ENCODE results near the gene OR2L2.

OR2L2 gene, protein sequence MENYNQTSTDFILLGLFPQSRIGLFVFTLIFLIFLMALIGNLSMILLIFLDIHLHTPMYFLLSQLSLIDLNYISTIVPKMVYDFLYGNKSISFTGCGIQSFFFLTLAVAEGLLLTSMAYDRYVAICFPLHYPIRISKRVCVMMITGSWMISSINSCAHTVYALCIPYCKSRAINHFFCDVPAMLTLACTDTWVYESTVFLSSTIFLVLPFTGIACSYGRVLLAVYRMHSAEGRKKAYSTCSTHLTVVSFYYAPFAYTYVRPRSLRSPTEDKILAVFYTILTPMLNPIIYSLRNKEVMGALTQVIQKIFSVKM

DNA sequence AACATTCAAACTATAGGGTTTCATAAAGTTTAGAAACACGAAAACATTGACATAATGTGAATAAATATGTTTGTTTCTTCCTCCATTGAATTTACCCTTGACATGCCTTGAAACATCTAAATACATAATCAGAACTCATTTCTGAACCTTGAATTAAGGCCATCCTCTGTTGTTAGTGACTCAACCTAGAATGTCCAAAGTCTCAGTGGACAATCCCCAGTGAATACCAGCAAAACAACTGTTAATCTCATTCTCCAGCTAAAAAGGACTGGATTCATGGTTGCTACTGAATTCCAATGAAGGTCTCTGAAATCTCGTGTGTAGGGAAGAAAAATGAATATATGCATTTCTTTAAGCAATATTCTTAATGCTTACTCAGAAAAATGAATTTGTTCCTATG lies at the start of gene OR2L2:
Gene OR2L2 (plus strand): TSS at position 301 of the 400 bp plus-strand sequence. CDS start 8,198 bp downstream, outside the sequence.
- peaks cover 4% of the 10 kb centered on the region for H3K9me3 ChIP-seq (ENCODE audit: control insufficient read depth, low read length)
- no peaks in the 10 kb centered on the region for H3K27me3 ChIP-seq (replicated peaks; ENCODE audit: control insufficient read depth, insufficient read depth, low read length)
- no peak within 1 kb of the TSS for H3K4me3 ChIP-seq (ENCODE audit: low read length)
- no peak for DNase-seq (ENCODE audit: low read depth)
- H3K4me1 ChIP-seq (ENCODE audit: control insufficient read depth, insufficient read depth, low read length) = no peaks in the 10 kb centered on the region
- no peaks in the 10 kb centered on the region for H3K36me3 ChIP-seq (ENCODE audit: control insufficient read depth, insufficient read depth, low read length, severe bottlenecking)
- no peak within 1 kb of the TSS for H3K9ac ChIP-seq (ENCODE audit: low read length)

DNA sequence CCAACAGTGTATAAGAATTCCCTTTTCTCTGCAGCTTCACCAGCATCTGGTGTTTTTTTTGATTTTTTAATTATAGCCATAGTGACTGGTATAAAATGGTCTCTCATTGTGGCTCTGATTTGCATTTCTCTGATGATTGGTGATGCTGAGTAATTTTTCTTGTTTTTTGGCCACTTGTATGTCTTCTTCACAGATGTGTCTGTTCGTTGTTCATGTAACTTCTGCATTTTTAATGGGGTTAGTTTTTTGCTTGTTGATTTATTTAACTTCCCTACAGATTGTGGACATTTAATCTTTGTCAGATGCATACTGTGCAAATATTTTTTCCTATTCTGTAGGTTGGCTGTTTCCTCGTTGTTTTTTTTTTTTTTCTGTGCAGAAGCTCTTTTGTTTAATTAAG lies 36.9 kb upstream of the OR2L2 start:
- H3K27me3 ChIP-seq (replicated peaks; ENCODE audit: control insufficient read depth, insufficient read depth, low read length) = no peaks in the 10 kb centered on the region
- no peak for DNase-seq (ENCODE audit: low read depth)
- H3K36me3 ChIP-seq (ENCODE audit: control insufficient read depth, insufficient read depth, low read length, severe bottlenecking) = no peaks in the 10 kb centered on the region
- peaks cover 5% of the 10 kb centered on the region for H3K9me3 ChIP-seq (ENCODE audit: control insufficient read depth, low read length)
- no peaks in the 10 kb centered on the region for H3K4me1 ChIP-seq (ENCODE audit: control insufficient read depth, insufficient read depth, low read length)
- H3K9ac ChIP-seq (ENCODE audit: low read length) = no peak overlapping the region
- no peak overlapping the region for H3K4me3 ChIP-seq (ENCODE audit: low read length)

DNA sequence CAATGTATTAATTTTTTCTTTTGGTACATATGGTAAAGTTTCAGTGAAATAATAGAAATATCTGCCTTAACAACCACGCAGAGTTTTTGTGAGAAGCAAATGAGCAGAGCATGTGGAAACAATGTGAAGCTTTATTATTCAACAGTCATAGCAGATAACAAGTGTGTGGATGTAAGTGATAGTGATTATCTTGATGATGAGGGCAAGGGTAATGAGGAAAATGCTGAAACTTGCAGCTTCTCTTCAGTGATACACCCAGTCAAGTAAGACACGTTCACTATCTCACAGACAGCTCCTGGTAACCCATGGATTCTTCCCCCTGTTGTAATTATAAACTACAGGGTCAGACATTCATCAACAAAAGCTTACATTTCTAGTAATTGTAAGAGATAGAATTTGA lies 31.1 kb upstream of the OR2L2 start:
- Histone ChIP-seq H3K4me3 (ENCODE audit: low read length) (no peak overlapping the region), H3K36me3 (ENCODE audit: control insufficient read depth, insufficient read depth, low read length, severe bottlenecking) (no peaks in the 10 kb centered on the region), H3K27me3 (replicated peaks; ENCODE audit: control insufficient read depth, insufficient read depth, low read length) (no peaks in the 10 kb centered on the region), H3K4me1 (ENCODE audit: control insufficient read depth, insufficient read depth, low read length) (no peaks in the 10 kb centered on the region), H3K9ac (ENCODE audit: low read length) (no peak overlapping the region), H3K9me3 (ENCODE audit: control insufficient read depth, low read length) (no peaks in the 10 kb centered on the region)
- DNase-seq (ENCODE audit: low read depth) = no peak

DNA sequence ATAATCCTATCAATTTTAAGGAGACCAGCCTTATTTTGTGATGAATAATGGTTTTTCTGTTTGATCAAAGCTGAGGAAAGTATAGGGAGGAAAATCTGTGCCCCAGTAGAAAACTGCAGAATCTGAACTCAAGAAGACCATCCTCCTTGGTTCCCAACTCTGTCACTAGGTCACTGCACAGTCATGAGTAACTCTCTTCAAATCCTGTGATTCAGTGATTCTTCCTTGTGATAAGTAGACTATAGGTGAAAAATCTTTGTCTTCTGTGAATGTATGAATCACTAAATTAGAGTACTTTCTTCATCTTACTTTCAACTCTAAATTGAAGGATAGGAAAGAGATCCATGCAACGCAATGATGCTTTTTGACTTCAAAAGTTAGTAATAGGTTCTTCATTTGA lies 29.7 kb upstream of the OR2L2 start:
- H3K4me3 ChIP-seq (ENCODE audit: low read length) = no peak overlapping the region
- no peaks in the 10 kb centered on the region for H3K36me3 ChIP-seq (ENCODE audit: control insufficient read depth, insufficient read depth, low read length, severe bottlenecking)
- no peak for DNase-seq (ENCODE audit: low read depth)
- no peaks in the 10 kb centered on the region for H3K4me1 ChIP-seq (ENCODE audit: control insufficient read depth, insufficient read depth, low read length)
- H3K27me3 ChIP-seq (replicated peaks; ENCODE audit: control insufficient read depth, insufficient read depth, low read length) = no peaks in the 10 kb centered on the region
- H3K9me3 ChIP-seq (ENCODE audit: control insufficient read depth, low read length) = no peaks in the 10 kb centered on the region
- H3K9ac ChIP-seq (ENCODE audit: low read length) = no peak overlapping the region

DNA sequence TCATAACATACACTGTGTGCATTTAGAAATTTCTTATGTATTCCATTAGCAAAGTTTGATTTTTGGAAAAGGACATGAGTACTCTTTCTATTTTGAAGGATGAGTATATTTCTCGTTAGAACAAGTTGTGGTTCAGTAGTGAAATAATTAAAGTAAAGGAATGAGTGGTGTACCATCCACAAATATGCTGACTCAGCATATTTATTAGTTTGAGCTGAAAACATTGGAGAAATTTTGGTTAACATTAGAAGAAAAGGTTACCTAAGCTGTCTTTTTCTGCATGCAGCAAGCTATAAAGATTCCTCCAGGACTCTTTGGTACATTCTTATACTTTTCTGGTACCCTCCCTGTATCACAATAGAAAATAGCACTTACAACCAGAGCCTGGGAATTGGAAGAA lies 22.1 kb upstream of the OR2L2 start:
- H3K4me1 ChIP-seq (ENCODE audit: control insufficient read depth, insufficient read depth, low read length) = no peaks in the 10 kb centered on the region
- H3K9me3 ChIP-seq (ENCODE audit: control insufficient read depth, low read length) = peaks cover 14% of the 10 kb centered on the region
- no peaks in the 10 kb centered on the region for H3K36me3 ChIP-seq (ENCODE audit: control insufficient read depth, insufficient read depth, low read length, severe bottlenecking)
- DNase-seq (ENCODE audit: low read depth) = no peak
- H3K9ac ChIP-seq (ENCODE audit: low read length) = no peak overlapping the region
- H3K27me3 ChIP-seq (replicated peaks; ENCODE audit: control insufficient read depth, insufficient read depth, low read length) = no peaks in the 10 kb centered on the region
- no peak overlapping the region for H3K4me3 ChIP-seq (ENCODE audit: low read length)

DNA sequence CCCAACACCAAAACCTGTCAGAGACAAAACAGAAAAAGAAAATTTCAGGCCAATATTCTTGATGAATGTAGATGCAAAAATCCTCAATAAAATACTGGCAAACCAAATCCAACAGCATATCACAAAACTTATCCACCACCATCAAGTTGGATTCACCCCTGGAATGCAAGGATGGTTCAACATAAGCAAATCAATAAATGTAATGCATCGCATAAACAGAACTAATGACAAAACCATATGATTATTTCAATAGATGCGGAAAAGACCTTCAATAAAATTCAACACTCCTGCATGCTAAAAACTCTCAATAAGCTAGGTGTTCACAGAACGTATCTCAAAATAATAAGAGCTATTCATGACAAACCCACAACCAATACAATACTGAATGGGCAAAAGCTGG lies 20.2 kb upstream of the OR2L2 start:
- Histone ChIP-seq H3K36me3 (ENCODE audit: control insufficient read depth, insufficient read depth, low read length, severe bottlenecking) (no peaks in the 10 kb centered on the region), H3K4me1 (ENCODE audit: control insufficient read depth, insufficient read depth, low read length) (no peaks in the 10 kb centered on the region), H3K4me3 (ENCODE audit: low read length) (no peak overlapping the region), H3K9ac (ENCODE audit: low read length) (no peak overlapping the region), H3K27me3 (replicated peaks; ENCODE audit: control insufficient read depth, insufficient read depth, low read length) (no peaks in the 10 kb centered on the region), H3K9me3 (ENCODE audit: control insufficient read depth, low read length) (peaks cover 14% of the 10 kb centered on the region)
- no peak for DNase-seq (ENCODE audit: low read depth)

DNA sequence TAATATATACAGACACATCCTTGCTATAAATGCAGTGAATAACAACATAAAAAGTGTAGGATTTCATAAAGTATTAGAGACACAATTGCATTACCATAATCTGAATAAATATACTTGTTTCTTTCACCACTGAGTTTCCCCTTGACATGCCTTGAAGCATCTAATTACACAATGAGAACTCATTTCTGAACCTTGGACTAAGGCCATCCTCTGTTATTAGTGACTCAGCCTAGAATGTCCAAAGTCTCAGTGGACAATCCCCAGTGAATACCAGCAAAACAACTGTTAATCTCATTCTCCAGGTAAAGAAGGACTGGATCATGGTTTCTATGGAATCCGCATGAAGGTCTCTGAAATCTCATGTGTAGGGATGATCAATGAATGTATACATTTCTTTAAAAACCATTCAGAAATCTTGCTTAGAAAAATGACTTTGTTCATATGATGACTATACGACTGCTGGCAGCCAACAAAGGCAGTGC lies 16.6 kb upstream of the OR2L2 start, which contains the start of gene OR2L5:
Gene OR2L5 (plus strand): TSS at position 432 of the 482 bp plus-strand sequence. CDS start 8,288 bp downstream, outside the sequence.
- no peak within 1 kb of the TSS for H3K4me3 ChIP-seq (ENCODE audit: low read length)
- no peak for DNase-seq (ENCODE audit: low read depth)
- no peaks in the 10 kb centered on the region for H3K27me3 ChIP-seq (replicated peaks; ENCODE audit: control insufficient read depth, insufficient read depth, low read length)
- no peak within 1 kb of the TSS for H3K9ac ChIP-seq (ENCODE audit: low read length)
- H3K36me3 ChIP-seq (ENCODE audit: control insufficient read depth, insufficient read depth, low read length, severe bottlenecking) = no peaks in the 10 kb centered on the region
- no peaks in the 10 kb centered on the region for H3K4me1 ChIP-seq (ENCODE audit: control insufficient read depth, insufficient read depth, low read length)
- H3K9me3 ChIP-seq (ENCODE audit: control insufficient read depth, low read length) = peaks cover 14% of the 10 kb centered on the region

DNA sequence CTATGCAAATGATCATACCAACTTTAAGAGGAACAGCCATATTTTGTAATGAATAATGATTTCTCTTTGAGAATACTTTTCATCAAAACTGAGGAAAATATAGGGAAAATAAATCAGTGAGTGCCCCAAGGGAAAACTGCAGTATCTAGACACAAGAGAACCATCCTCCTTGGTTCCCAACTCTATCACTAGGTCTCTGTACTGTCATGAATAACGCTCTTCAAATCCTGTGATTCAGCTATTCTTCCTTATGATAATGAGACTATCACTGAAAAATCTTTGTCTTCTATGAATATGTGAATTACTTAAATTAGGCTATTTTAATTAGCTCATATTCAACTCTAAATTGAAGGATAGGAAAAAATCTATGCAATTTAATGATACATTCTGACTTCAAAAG lies 14.1 kb upstream of the OR2L2 start:
- DNase-seq (ENCODE audit: low read depth) = no peak
- Histone ChIP-seq H3K9ac (ENCODE audit: low read length) (no peak overlapping the region), H3K36me3 (ENCODE audit: control insufficient read depth, insufficient read depth, low read length, severe bottlenecking) (no peaks in the 10 kb centered on the region), H3K4me1 (ENCODE audit: control insufficient read depth, insufficient read depth, low read length) (no peaks in the 10 kb centered on the region), H3K9me3 (ENCODE audit: control insufficient read depth, low read length) (no peaks in the 10 kb centered on the region), H3K27me3 (replicated peaks; ENCODE audit: control insufficient read depth, insufficient read depth, low read length) (no peaks in the 10 kb centered on the region), H3K4me3 (ENCODE audit: low read length) (no peak overlapping the region)

DNA sequence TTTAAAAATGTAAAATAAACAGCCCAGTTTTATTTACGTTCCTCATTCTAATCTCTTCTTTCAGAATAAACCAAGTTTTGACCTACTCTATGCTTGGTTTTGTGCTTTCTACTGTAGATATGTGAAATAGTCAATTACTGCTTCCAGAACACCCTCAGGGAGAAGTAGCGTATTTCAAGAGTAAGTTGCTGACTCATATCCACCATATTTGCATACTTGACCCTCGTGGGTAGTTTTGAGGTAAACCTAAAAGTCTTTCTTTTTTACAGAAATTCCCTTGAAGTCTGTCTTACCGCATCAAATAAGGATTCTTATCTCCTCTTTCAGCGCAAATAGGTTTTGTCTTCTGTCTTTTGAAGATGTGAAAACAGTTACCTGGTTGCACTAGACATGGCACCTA lies 15.3 kb downstream of the OR2L2 start:
- DNase-seq (ENCODE audit: low read depth) = no peak
- no peak overlapping the region for H3K4me3 ChIP-seq (ENCODE audit: low read length)
- H3K36me3 ChIP-seq (ENCODE audit: control insufficient read depth, insufficient read depth, low read length, severe bottlenecking) = no peaks in the 10 kb centered on the region
- no peaks in the 10 kb centered on the region for H3K4me1 ChIP-seq (ENCODE audit: control insufficient read depth, insufficient read depth, low read length)
- peaks cover 4% of the 10 kb centered on the region for H3K9me3 ChIP-seq (ENCODE audit: control insufficient read depth, low read length)
- no peaks in the 10 kb centered on the region for H3K27me3 ChIP-seq (replicated peaks; ENCODE audit: control insufficient read depth, insufficient read depth, low read length)
- no peak overlapping the region for H3K9ac ChIP-seq (ENCODE audit: low read length)

DNA sequence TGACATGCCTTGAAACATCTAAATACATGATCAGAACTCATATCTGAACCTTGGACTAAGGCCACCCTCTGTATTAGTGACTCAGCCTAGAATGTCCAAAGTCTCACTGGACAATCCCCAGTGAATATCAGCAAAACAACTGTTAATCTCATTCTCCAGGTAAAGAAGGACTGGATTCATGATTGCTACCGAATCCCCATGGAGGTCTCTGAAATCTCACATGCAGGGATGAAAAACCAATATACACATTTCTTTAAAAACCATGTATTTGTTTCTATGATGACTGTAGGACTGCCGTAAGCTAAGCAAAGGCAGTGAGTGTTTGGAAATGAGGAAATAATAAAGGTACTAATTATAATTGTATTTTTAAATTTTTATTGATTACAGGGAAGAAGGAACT lies 16.7 kb downstream of the OR2L2 start, which contains the start of gene OR2L3:
Gene OR2L3 (plus strand): TSS at position 301 of the 400 bp plus-strand sequence. CDS start 13,846 bp downstream, outside the sequence.
- Histone ChIP-seq H3K27me3 (replicated peaks; ENCODE audit: control insufficient read depth, insufficient read depth, low read length) (no peaks in the 10 kb centered on the region), H3K4me1 (ENCODE audit: control insufficient read depth, insufficient read depth, low read length) (no peaks in the 10 kb centered on the region), H3K4me3 (ENCODE audit: low read length) (no peak within 1 kb of the TSS), H3K9ac (ENCODE audit: low read length) (no peak within 1 kb of the TSS), H3K36me3 (ENCODE audit: control insufficient read depth, insufficient read depth, low read length, severe bottlenecking) (no peaks in the 10 kb centered on the region), H3K9me3 (ENCODE audit: control insufficient read depth, low read length) (no peaks in the 10 kb centered on the region)
- DNase-seq (ENCODE audit: low read depth) = no peak

DNA sequence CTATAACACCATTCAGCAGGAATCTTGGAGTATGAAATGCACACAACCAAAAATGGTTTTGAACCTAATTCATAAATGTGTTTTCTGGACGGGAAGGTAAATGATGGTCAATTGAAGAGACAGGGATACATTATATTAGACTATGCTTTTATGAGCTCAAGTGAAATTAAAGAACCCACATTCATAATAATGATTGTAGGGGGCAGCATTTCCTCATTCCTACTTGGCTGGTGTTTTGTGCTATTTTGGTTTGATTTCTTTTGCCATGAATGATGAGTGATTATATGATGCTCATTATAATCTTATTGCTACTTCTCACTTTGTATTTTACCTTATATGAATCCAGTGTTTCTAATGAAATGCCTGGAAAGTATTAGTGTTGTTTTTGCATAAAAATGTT lies 17.1 kb downstream of the OR2L2 start:
- Histone ChIP-seq H3K4me3 (ENCODE audit: low read length) (no peak overlapping the region), H3K27me3 (replicated peaks; ENCODE audit: control insufficient read depth, insufficient read depth, low read length) (no peaks in the 10 kb centered on the region), H3K36me3 (ENCODE audit: control insufficient read depth, insufficient read depth, low read length, severe bottlenecking) (no peaks in the 10 kb centered on the region), H3K9me3 (ENCODE audit: control insufficient read depth, low read length) (no peaks in the 10 kb centered on the region), H3K9ac (ENCODE audit: low read length) (no peak overlapping the region), H3K4me1 (ENCODE audit: control insufficient read depth, insufficient read depth, low read length) (no peaks in the 10 kb centered on the region)
- DNase-seq (ENCODE audit: low read depth) = no peak

DNA sequence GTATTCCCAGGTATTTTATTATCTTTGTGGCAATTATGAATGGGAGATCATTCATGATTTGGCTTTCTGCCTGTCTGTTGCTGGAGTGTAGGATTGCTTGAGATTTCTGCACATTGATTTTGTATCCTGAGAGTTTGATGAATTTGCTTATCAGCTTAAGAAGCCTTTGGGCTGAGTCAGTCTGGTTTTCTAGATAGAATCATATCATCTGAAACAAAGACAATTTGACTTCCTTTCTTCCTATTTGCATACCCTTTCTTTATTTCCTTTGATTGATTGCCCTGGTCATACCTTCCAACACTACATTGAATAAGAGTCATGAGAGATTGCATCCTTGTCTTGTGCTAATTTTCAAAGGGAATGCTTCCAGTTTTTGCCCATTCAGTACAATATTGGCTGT lies 24.8 kb downstream of the OR2L2 start:
- H3K9me3 ChIP-seq (ENCODE audit: control insufficient read depth, low read length) = peaks cover 12% of the 10 kb centered on the region
- DNase-seq (ENCODE audit: low read depth) = no peak
- no peaks in the 10 kb centered on the region for H3K36me3 ChIP-seq (ENCODE audit: control insufficient read depth, insufficient read depth, low read length, severe bottlenecking)
- H3K4me3 ChIP-seq (ENCODE audit: low read length) = no peak overlapping the region
- H3K27me3 ChIP-seq (replicated peaks; ENCODE audit: control insufficient read depth, insufficient read depth, low read length) = no peaks in the 10 kb centered on the region
- no peak overlapping the region for H3K9ac ChIP-seq (ENCODE audit: low read length)
- H3K4me1 ChIP-seq (ENCODE audit: control insufficient read depth, insufficient read depth, low read length) = no peaks in the 10 kb centered on the region
